Stimulated activated CD4-positive, alpha-beta T cell treated with anti-CD3 and anti-CD28 coated beads, Interleukin-4, amount 100 ng/mL, for 24 hours (primary cell): ENCODE data around the gene ZNF732.
"Not testable (repeated sequence)": the region's sequence is repeated elsewhere in the genome, so short reads cannot be mapped to it uniquely, and the experiment has no call there.

Source experiments
- DNase-seq: peaks from one replicate; pipeline ENCODE4 v3.0.0-alpha.2; 2020

Gene ZNF732

GRCh38 chr4:304969-305680 is at the start of gene ZNF732:
ZNF732 (minus strand) TSS chr4:305474; CDS start chr4:305310, 164 bp downstream.
- no peak for DNase-seq

GRCh38 chr4:340011-340410 is 34.7 kb upstream of the ZNF732 start:
- no peak for DNase-seq

- DNase-seq, result no peak
Observed at GRCh38 chr4:338759-339097, 33.5 kb upstream of the ZNF732 start.

GRCh38 chr4:337932-338758 is 32.9 kb upstream of the ZNF732 start:
- DNase-seq, result peak; percentile 65

GRCh38 chr4:337143-337931 is 32.1 kb upstream of the ZNF732 start, which contains the start of gene ZNF141:
ZNF141 (plus strand) TSS chr4:337814; CDS start chr4:337984, 170 bp downstream.
- DNase-seq, result peak; percentile 94

GRCh38 chr4:336893-337142 is 31.5 kb upstream of the ZNF732 start:
- DNase-seq, result no peak

GRCh38 chr4:336099-336892 is 31.0 kb upstream of the ZNF732 start:
- DNase-seq, result no peak

- no peak for DNase-seq
Observed at GRCh38 chr4:335515-335914, 30.2 kb upstream of the ZNF732 start.

- no peak for DNase-seq
Observed at GRCh38 chr4:328729-329128, 23.5 kb upstream of the ZNF732 start.

GRCh38 chr4:314296-314903 is 9.1 kb upstream of the ZNF732 start:
- no peak for DNase-seq

- DNase-seq, result no peak
Observed at GRCh38 chr4:309807-310206, 4.5 kb upstream of the ZNF732 start.

GRCh38 chr4:306551-306961 is 1.3 kb upstream of the ZNF732 start:
- DNase-seq, result no peak

GRCh38 chr4:304516-304915 is 758 bp downstream of the ZNF732 start:
- DNase-seq, result not testable (repeated sequence)

- no peak for DNase-seq
Observed at GRCh38 chr4:302381-302780, 2.9 kb downstream of the ZNF732 start.

GRCh38 chr4:294732-295131 is 10.5 kb downstream of the ZNF732 start:
- DNase-seq, result no peak

- DNase-seq, result no peak
Observed at GRCh38 chr4:288891-289290, 16.4 kb downstream of the ZNF732 start.

- DNase-seq, result no peak
Observed at GRCh38 chr4:273309-274017, 31.8 kb downstream of the ZNF732 start.

- DNase-seq, result no peak
Observed at GRCh38 chr4:271492-272103, 33.7 kb downstream of the ZNF732 start.

GRCh38 chr4:259240-259639 is 46.0 kb downstream of the ZNF732 start:
- DNase-seq, result not testable (repeated sequence)

GRCh38 chr4:256492-256891 is 48.8 kb downstream of the ZNF732 start:
- DNase-seq, result no peak
